HG03060 (cell line): ENCODE results near the gene KRT25.
"Not testable (repeated sequence)": the region's sequence is repeated elsewhere in the genome, so short reads cannot be mapped to it uniquely, and the experiment has no call there.

Experiments used
- ATAC-seq: cut with Tn5 transposase; IDR thresholded peaks from one replicate; pipeline ENCODE4 v1.9.1; 2021; ENCODE audit warnings: low read depth, moderate number of reproducible peaks; ENCODE audit not compliant: unreplicated experiment

Gene KRT25

GRCh38 chr17:40760105-40761016 lies 5.2 kb upstream of the KRT25 start:
- ATAC-seq = no peak

DNA sequence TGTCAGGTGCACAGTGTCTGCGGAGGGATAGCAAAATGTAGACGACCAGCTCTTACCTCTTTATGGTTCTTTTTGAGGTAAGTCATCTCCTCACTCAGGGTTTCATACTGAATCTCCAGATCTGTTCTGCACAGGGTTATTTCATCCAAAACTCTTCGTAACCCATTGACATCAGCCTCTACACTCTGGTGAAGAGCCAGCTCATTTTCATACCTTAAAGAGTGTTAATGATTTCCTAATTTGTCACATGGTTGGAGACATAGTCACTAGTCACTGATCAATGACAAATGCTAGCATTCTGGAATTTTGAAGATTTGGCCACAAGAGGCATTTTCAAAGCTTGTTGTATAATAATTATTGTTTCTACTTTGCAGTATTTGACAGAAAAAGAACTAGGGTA lies 1.3 kb downstream of the KRT25 start:
- no peak for ATAC-seq

- no peak for ATAC-seq
These were observed 4.1 kb downstream of the KRT25 start for GRCh38 chr17:40751065-40751464.

DNA sequence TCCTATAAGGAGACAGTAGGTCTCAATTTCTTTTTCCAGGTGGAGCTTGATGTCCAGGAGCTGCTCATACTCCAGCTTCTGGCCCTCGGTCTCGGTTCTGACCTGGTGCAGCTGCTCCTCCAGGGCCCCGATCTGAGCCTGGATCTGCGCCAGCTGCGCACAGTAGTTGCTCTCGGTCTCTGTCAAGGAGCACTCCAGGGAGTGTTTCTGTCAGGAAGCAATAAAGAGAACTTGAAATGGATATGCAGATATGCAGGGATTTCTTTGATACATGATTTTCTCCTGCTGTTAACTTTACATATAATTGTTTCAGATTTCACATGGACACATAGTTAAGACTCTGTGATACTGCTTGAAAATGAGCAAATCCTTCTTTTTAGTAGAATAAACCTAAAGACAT lies 4.7 kb downstream of the KRT25 start:
- no peak for ATAC-seq

- ATAC-seq = not testable (repeated sequence)
These were observed 6.5 kb downstream of the KRT25 start for GRCh38 chr17:40748666-40749065.

DNA sequence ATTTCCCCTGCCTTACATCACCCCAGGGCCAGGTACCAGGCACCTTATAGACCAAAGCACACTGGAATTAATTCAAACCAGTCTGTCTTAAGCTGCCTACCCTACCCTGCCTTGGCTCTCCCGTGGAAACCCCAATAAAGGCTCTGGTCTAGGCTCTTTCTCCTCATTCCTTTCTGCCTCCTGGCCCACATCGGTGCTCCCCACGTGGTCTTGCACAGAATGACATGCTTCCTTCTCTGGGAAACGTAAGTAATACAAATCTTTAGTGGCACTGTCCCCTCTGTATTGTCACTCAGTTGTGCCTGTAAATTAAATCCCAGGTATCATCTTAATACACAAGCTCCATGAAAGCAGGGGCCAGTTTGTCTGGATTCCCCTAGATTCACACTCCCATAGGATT lies 16.6 kb downstream of the KRT25 start:
- ATAC-seq = no peak

DNA sequence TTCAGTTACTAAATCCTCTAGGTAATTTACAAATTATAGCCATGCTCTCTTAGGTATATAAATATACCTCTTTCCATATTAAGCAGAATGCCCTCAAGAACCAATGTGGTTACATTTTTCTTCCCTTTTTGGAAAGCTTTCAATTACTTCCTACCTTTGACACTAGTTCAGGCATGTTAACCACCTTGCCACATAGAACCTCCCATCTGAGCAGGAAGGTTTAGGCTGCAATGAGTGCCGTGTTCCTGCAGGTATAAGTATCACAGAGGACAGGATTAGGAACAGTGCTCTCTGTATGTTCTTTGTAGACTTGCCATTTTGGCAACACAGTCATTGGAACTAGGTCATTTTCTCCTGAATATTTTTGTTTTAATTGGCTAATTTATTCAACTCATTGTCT lies 20.1 kb downstream of the KRT25 start:
- ATAC-seq = no peak

DNA sequence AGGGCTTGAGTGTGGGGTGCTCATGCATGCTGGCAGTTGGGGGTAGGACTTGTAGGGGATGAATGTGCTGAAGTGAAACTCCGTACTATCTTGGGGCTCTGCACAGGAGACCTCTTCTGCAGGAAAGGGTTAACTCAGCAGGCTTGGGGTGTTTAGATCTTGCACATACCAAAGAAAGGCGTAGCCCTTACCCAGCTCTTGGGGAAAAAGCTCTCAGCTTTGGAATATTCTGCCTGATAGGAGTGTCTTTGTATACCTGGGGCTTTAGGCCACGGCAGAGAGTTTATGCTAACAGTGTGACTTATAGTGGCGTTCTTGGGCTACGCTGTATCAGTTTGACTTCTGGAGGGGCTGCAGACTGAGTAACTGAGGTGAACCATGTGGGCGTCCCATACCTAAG lies 21.1 kb downstream of the KRT25 start:
- ATAC-seq = no peak

- ATAC-seq = no peak
These were observed 24.2 kb downstream of the KRT25 start for GRCh38 chr17:40730970-40731369.

- no peak for ATAC-seq
These were observed 27.5 kb downstream of the KRT25 start for GRCh38 chr17:40727447-40728231.

GRCh38 chr17:40726919-40727318 lies 28.2 kb downstream of the KRT25 start:
- no peak for ATAC-seq

- ATAC-seq = no peak
These were observed 30.5 kb downstream of the KRT25 start for GRCh38 chr17:40724656-40725055.

DNA sequence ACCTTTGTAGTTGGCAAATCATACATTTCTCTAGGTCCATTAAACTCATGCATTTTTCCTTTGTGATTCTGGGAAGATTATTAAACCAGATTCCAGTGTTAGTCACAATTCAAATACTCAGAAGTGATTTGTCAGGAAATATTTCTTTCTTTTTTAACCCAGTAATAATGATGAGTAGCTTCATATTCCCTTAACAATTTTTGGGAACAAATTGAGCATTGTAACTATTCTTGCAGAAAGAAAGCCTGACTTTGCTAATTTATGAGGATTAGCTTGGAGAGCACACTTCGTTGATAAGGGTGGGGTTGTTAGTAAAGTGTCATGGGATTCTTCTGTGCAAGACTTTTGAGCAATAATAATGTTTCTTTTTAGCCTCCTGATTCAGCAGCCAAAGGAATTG lies 32.9 kb downstream of the KRT25 start:
- ATAC-seq = no peak

GRCh38 chr17:40720899-40721298 lies 34.2 kb downstream of the KRT25 start:
- no peak for ATAC-seq

- ATAC-seq = no peak
These were observed 36.2 kb downstream of the KRT25 start for GRCh38 chr17:40718930-40719329.

DNA sequence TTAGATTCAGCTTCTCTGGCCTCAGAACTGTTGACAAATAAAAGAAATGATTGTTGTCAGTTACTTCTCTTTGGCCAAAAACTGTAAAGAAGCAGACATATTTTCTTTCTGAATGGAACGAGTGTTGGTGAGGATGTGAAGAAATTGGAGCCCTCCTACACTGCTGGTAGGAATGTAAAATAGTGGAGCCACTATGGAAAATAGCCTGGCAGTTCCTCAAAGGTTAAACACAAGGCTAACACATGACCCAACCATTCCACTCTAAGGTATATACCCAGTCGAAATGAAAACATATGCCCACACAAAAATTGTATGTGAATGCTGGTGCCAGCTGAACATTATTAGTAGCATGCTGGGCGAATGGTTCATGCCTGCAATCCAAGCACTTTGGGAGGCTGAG lies 37.4 kb downstream of the KRT25 start:
- no peak for ATAC-seq

DNA sequence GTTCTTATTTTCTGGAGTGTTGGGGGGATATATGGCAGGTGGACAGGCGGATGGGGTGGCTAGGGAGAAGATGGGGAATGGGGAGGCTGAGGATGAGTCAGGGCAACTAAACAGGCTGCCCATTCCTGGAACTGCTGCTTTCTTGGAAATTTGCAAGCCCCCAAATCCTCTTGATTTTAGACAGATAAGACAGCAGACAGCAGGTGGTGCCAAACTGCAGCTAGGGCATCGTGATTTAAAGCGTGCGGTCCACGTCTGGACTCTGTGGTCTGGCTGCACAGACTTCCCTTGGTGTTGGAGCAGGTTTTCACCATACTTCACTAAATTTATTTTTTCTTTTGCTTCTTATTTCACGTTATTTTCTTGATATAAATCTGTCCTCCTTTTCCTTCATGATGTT lies 40.7 kb downstream of the KRT25 start:
- ATAC-seq = no peak

DNA sequence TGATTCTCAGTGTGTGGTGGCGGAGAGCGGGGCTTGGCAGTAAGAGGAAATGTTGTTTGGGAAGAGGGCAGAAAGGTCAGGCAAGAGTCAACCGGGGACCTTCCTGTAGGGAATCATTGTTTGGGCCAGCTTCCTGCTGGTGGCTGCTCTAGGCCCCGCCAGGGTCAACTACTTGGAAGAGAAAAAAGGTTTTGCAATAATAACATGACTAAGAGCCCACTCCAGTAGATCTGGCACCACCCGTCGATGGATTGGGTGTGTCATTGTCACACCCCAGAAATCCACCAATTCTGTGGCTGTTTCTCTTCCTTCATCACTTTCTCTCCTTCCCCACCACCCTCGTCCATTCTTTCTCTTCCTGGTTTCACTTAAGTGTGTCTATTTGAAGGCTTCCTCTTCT lies 47.4 kb downstream of the KRT25 start:
- no peak for ATAC-seq

DNA sequence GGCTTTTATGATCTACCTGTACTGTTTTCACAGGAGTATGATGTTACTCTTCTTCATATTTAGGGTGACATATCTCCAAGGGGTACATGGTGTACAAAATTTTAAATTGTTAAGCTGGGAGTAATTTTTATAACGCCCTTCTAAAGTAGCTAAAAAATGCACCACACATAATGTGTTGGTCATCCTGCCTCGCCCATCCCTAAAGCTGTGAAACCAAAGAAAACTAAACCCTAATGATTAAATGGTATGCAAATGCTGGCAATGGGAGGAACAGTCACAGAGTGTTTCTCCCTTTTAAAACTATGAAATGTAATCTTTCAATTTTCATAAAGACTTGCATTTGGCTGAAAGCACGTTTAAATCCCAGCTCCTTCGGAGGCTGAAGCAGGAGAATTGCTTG lies 49.5 kb downstream of the KRT25 start:
- ATAC-seq = no peak

- ATAC-seq = no peak
These were observed 51.5 kb downstream of the KRT25 start, which contains the start of gene KRT24 for GRCh38 chr17:40703652-40704051. TSS of gene KRT24 (minus strand) at chr17:40703752. CDS start at chr17:40703693, 59 bp downstream.

- ATAC-seq = no peak
These were observed 52.9 kb downstream of the KRT25 start for GRCh38 chr17:40702271-40702670.

DNA sequence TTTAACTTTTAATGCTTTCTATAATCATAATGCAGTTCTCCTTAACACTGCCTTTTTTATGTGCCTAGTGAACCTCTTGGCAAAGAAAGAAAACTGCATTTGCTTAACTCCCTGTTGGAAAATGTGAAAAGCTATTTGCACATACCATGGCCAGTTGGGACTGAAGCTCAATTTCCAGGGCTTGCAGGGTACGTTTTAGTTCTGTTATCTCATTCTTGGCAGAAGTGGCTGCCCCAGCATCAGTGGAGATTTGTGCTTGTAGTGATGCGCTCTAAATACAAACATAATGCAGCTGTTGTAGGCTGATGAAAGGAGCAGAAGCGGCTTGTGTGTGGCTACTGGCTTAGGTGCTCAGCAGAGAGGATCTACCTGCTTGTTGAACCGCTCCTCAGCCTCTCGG lies 55.3 kb downstream of the KRT25 start:
- no peak for ATAC-seq
